ENCODE measurements around the gene TTR. TPM values are rescaled to one million over a fixed set of nuclear protein-coding genes. Genes with fewer than 3 reads are reported as not detected.

Gene TTR
- total and polyA plus RNA-seq, 10 donors = 0.14 to 0.15 TPM; not detected in 8

GRCh38 chr18:31585991-31586390 is 5.7 kb upstream of the TTR start:
- no peaks in the 10 kb centered on the region for H3K9me3 ChIP-seq
- no peak for DNase-seq
- intact Hi-C loops (cut with DNase I; ENCODE audit: low total_unique reads) = no loop called here
- 57 to 67% (median 63%) methylated on average over 5 of the region's 5 CpGs for WGBS, 5 donors
- no peak overlapping the region for H3K27ac ChIP-seq
- no peaks in the 10 kb centered on the region for H3K4me1 ChIP-seq
- no peaks in the 10 kb centered on the region for H3K36me3 ChIP-seq
- H3K4me3 ChIP-seq = no peak overlapping the region
- no peak for TF ChIP-seq POLR2AphosphoS5 (IDR thresholded peaks at IDR 0.05)
- TF ChIP-seq POLR2A (IDR thresholded peaks at IDR 0.05) = no peak
- no peak for TF ChIP-seq CTCF (IDR thresholded peaks at IDR 0.05 in 8 of 11, conservative IDR thresholded peaks at IDR 0.05 in 3 of 11)
- no peaks in the 10 kb centered on the region for H3K27me3 ChIP-seq (replicated peaks in 1 of 7)

GRCh38 chr18:31586616-31587015 is 5.1 kb upstream of the TTR start:
- DNase-seq = no peak
- Histone ChIP-seq H3K36me3 (no peaks in the 10 kb centered on the region), H3K4me3 (no peak overlapping the region), H3K27me3 (replicated peaks in 1 of 7) (no peaks in the 10 kb centered on the region), H3K27ac (no peak overlapping the region), H3K4me1 (peaks cover 0 to 6% (median 0%) of the 10 kb centered on the region in 6 donors), H3K9me3 (no peaks in the 10 kb centered on the region)
- intact Hi-C loops (cut with DNase I; ENCODE audit: low total_unique reads) = no loop called here
- WGBS, 5 donors = 89 to 97% (median 96%) methylated on average over 5 of the region's 5 CpGs
- TF ChIP-seq POLR2A (IDR thresholded peaks at IDR 0.05) (no peak), POLR2AphosphoS5 (IDR thresholded peaks at IDR 0.05) (no peak), CTCF (IDR thresholded peaks at IDR 0.05 in 8 of 11, conservative IDR thresholded peaks at IDR 0.05 in 3 of 11) (no peak)

- WGBS, 5 donors = 76 to 93% (median 84%) methylated on average over 4 of the region's 4 CpGs
- intact Hi-C loops (cut with DNase I; ENCODE audit: low total_unique reads) = no loop called here
- H3K9me3 ChIP-seq = no peaks in the 10 kb centered on the region
Measured at GRCh38 chr18:31587529-31587928, 4.1 kb upstream of the TTR start.

GRCh38 chr18:31590570-31590969 is 1.1 kb upstream of the TTR start:
- WGBS, 5 donors = 79 to 87% (median 86%) methylated on average over 8 of the region's 8 CpGs
- DNase-seq = no peak
- Histone ChIP-seq H3K4me3 (no peak overlapping the region), H3K27me3 (replicated peaks in 1 of 7) (no peaks in the 10 kb centered on the region), H3K27ac (no peak overlapping the region), H3K4me1 (peaks cover 0 to 7% (median 0%) of the 10 kb centered on the region in 6 donors), H3K36me3 (no peaks in the 10 kb centered on the region), H3K9me3 (no peaks in the 10 kb centered on the region)
- no peak for TF ChIP-seq POLR2AphosphoS5 (IDR thresholded peaks at IDR 0.05)
- TF ChIP-seq POLR2A (IDR thresholded peaks at IDR 0.05) = no peak
- TF ChIP-seq CTCF (IDR thresholded peaks at IDR 0.05 in 8 of 11, conservative IDR thresholded peaks at IDR 0.05 in 3 of 11) = no peak
- intact Hi-C loops (cut with DNase I; ENCODE audit: low total_unique reads) = no loop called here

More at GRCh38 chr18:31587529-31587928, 4.1 kb upstream of the TTR start:
- no peak overlapping the region for H3K4me3 ChIP-seq
- DNase-seq = no peak
- no peaks in the 10 kb centered on the region for H3K27me3 ChIP-seq (replicated peaks in 1 of 7)
- peaks cover 0 to 7% (median 0%) of the 10 kb centered on the region in 6 donors for H3K4me1 ChIP-seq
- TF ChIP-seq POLR2A (IDR thresholded peaks at IDR 0.05) = no peak
- TF ChIP-seq CTCF (IDR thresholded peaks at IDR 0.05 in 8 of 11, conservative IDR thresholded peaks at IDR 0.05 in 3 of 11) = no peak
- TF ChIP-seq POLR2AphosphoS5 (IDR thresholded peaks at IDR 0.05) = no peak
- no peak overlapping the region for H3K27ac ChIP-seq
- H3K36me3 ChIP-seq = no peaks in the 10 kb centered on the region

All from spleen (tissue), 11 donors.